Endothelial cell of umbilical vein (primary cell): ENCODE data around the gene CBX2. TPM values are rescaled to one million over a fixed set of nuclear protein-coding genes. Genes with fewer than 3 reads are reported as not detected.
A peak's percentile ranks its signal among the peaks of the same experiment; 100 is the strongest.

Experiments
- BruUV-seq: library from RNA; stranded (reverse); fragments of 400-500 nt; replicated peaks from 2 replicates; lab custom pipeline; 2021; lab: Mats Ljungman, UMichigan
- CTCF ChIA-PET: fragments of 300-600, 350-600 bp; sonication (Branson Sonifier 250); formaldehyde crosslinking; loops from one replicate; lab custom pipeline; 2021; ENCODE audit warnings: antibody characterized with exemption, inconsistent platforms; lab: Charles Lee
- POLR2A ChIA-PET: fragments of 300-600, 350-600 bp; sonication (Branson Sonifier 250); formaldehyde crosslinking; loops from one replicate; lab custom pipeline; 2021; ENCODE audit warnings: antibody characterized with exemption, inconsistent platforms; lab: Charles Lee
- DNase-seq: peaks from one replicate; pipeline ENCODE4 v3.0.0-alpha.2; 2011; ENCODE audit warnings: low read depth, low spot score
- FAIRE-seq: peaks from 2 replicates; lab custom pipeline; 2011; peaks lifted over from hg19 to GRCh38; lab: Jason Lieb, UNC
- H2AFZ ChIP-seq: 2 replicates; pipeline ENCODE4 v1.6.0; 2012; ENCODE audit warnings: low read depth, low read length, control low read depth, inconsistent platforms
- H3K27ac ChIP-seq: 2 replicates; pipeline ENCODE4 v1.5.1; 2011; ENCODE audit warnings: low read depth, mild to moderate bottlenecking, control low read depth, low read length, moderate library complexity; ENCODE audit not compliant: insufficient read depth
- H3K27me3 ChIP-seq, 2 experiments: 2 replicates each; pipeline versions ENCODE4 v1.6.0 to v1.6.1; 2011; ENCODE audit warnings: low read length in 2 of 2, mixed read lengths in 1 of 2; ENCODE audit not compliant: control insufficient read depth in 2 of 2, insufficient read depth in 2 of 2
- H3K36me3 ChIP-seq, 2 experiments: 2 replicates in 1 of 2; 3 replicates in 1 of 2; pipeline ENCODE4 v1.5.1; 2011; ENCODE audit warnings: low read length in 2 of 2, mild to moderate bottlenecking in 1 of 2, moderate library complexity in 1 of 2; ENCODE audit not compliant: control insufficient read depth in 2 of 2, insufficient read depth in 2 of 2; ENCODE audit errors: extremely low read depth in 1 of 2
- H3K4me1 ChIP-seq: 3 replicates; pipeline ENCODE4 v1.5.1; 2011; ENCODE audit warnings: mild to moderate bottlenecking, low read length; ENCODE audit not compliant: control insufficient read depth, insufficient read depth; ENCODE audit errors: extremely low read depth
- H3K4me2 ChIP-seq: 2 replicates; pipeline ENCODE4 v1.6.1; 2011; ENCODE audit warnings: low read length, control low read depth, mixed read lengths; ENCODE audit not compliant: insufficient read depth
- H3K4me3 ChIP-seq, 3 experiments: fragments of 200-600 bp in 1 of 3; sonication (generic), shearing (Covaris generic) in 1 of 3; replicated peaks in 1 of 3; 2 replicates each; pipeline ENCODE4 v1.5.1; 2011 to 2016; ENCODE audit warnings: control low read depth in 3 of 3, low read length in 3 of 3, mild to moderate bottlenecking in 2 of 3, inconsistent platforms in 1 of 3, low read depth in 1 of 3, moderate library complexity in 1 of 3; ENCODE audit not compliant: insufficient read depth in 1 of 3
- H3K79me2 ChIP-seq: 2 replicates; pipeline ENCODE4 v1.6.0; 2012; ENCODE audit warnings: low read length, inconsistent platforms; ENCODE audit not compliant: control insufficient read depth, insufficient read depth
- H3K9ac ChIP-seq: replicated peaks from 2 replicates; pipeline ENCODE3; 2011; ENCODE audit warnings: low read length, control low read depth; ENCODE audit not compliant: insufficient read depth; ENCODE audit errors: extremely low read depth
- H3K9me1 ChIP-seq: replicated peaks from 3 replicates; pipeline ENCODE4 v1.6.0; 2011; ENCODE audit warnings: mild to moderate bottlenecking, low read length; ENCODE audit not compliant: control insufficient read depth, insufficient read depth; ENCODE audit errors: extremely low read depth
- H3K9me3 ChIP-seq: replicated peaks from 2 replicates; pipeline ENCODE4 v1.5.1; 2012; ENCODE audit warnings: low read length, inconsistent platforms; ENCODE audit not compliant: control insufficient read depth, insufficient read depth
- H4K20me1 ChIP-seq: replicated peaks from 2 replicates; pipeline ENCODE3; 2011; ENCODE audit warnings: mild to moderate bottlenecking, low read length; ENCODE audit not compliant: control insufficient read depth, insufficient read depth; ENCODE audit errors: extremely low read depth
- EZH2 ChIP-seq: IDR thresholded peaks from 2 replicates; pipeline ENCODE4 v1.6.1; 2012; ENCODE audit warnings: borderline replicate concordance, low read depth, mild to moderate bottlenecking, moderate library complexity, low read length, inconsistent platforms; ENCODE audit not compliant: severe bottlenecking
- FOS ChIP-seq: IDR thresholded peaks from 2 replicates; pipeline ENCODE4 v1.6.1; 2011; ENCODE audit warnings: mild to moderate bottlenecking, low read length, moderate library complexity, borderline replicate concordance; ENCODE audit not compliant: insufficient read depth
- MYC ChIP-seq: IDR thresholded peaks from one replicate; pipeline ENCODE4 v1.6.1; 2011; ENCODE audit warnings: mild to moderate bottlenecking, low read depth, low read length
- POLR2A ChIP-seq: IDR thresholded peaks from 2 replicates; pipeline ENCODE4 v1.6.1; 2012; ENCODE audit warnings: low read depth, mild to moderate bottlenecking, control low read depth, low read length
- dilution Hi-C: fragments of 300-500 bp; cut with MboI; formaldehyde crosslinking; loops from one replicate; pipeline ENCODE4 v1.15.0; 2019; ENCODE audit warnings: low sequenced_read_pairs; ENCODE audit not compliant: extremely low pct_ligation_motif_present
- intact Hi-C: fragments of 100-400 bp; cut with micrococcal nuclease; formaldehyde crosslinking; loops from one replicate; pipeline ENCODE4 v1.10.0; 2022
- polyA plus RNA-seq, 4 experiments: library from polyadenylated mRNA; depleted of rRNA in 3 of 4; stranded (reverse) in 3 of 4; unstranded in 1 of 4; fragments of >200 nt; gene quantifications; 2 replicates each; pipeline versions ENCODE4 v1.2.1 to v1.2.3, GENCODE V29; 2011 to 2012; ENCODE audit warnings: missing spikeins in 1 of 4
- total RNA-seq: library from RNA; stranded (reverse); gene quantifications from 2 replicates; pipeline ENCODE4 v1.2.3, GENCODE V29; 2021
- TF ChIP-seq, protein P1 (sequence below): IDR thresholded peaks from 2 replicates; pipeline ENCODE4 v1.6.1; 2011; ENCODE audit not compliant: insufficient read depth, insufficient read length
- TF ChIP-seq, protein P2 (sequence below), 2 donors: IDR thresholded peaks; 1 replicate in 1 of 2; 2 replicates in 1 of 2; pipeline ENCODE4 v1.5.1; 2011; ENCODE audit warnings: low read length in 2 of 2, mild to moderate bottlenecking in 2 of 2, moderate library complexity in 2 of 2, control low read depth in 1 of 2, inconsistent platforms in 1 of 2, low read depth in 1 of 2; ENCODE audit not compliant: insufficient read depth in 1 of 2; ENCODE audit errors: extremely low read depth in 1 of 2

CBX2 gene
- total and polyA plus RNA-seq, 2 donors (not counting 3 experiments of a cell fraction or from before 2014, with no cell fraction given): 10.5 to 20.0 TPM

DNA sequence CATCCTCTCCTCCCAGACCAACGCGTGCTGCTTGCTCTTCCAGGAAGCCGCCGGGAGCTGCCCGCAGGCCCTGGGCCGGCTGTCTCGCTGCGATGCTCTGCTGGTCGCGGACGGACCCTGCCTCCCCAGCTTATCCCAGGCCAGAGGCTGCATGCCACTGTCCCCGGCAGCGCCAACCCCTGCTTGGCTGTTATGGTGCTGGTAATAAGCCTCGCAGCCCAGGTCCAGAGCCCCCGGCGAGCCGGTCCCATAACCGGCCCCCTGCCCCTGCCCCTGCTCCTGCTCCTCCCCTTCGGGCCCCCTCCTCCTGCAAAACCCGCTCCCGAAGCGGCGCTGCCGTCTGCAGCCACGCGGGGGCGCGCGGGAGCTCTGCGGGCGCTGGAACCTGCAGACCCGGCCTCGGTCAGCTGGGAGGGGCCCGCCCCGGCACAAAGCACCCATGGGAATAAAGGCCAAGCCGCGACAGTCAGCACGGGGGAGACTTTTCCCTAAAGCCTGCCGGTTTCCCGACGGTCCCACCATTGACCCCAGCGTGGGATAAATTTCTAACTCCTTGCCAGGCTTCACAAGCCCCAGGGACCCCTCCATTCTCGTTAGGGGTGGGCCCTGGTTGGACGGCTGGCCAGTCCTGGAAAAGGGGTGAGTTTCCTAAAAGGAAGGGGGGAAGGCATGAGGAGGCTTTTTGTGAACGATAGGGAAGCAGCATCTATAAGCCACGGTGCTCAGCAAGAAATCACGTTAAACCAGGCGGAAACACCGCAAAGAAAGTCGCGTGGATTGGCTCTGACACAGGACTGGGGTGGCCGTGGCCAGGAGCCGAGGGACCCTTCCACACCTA is 36.0 kb upstream of the CBX2 start:
- no peaks in the 10 kb centered on the region for H3K4me1 ChIP-seq
- no peaks in the 10 kb centered on the region for H3K9me1 ChIP-seq
- FAIRE-seq (peak; percentile 62), DNase-seq (peak; percentile 62)
- H4K20me1 ChIP-seq: no peaks in the 10 kb centered on the region
- no TSS peak for BruUV-seq
- H3K4me2 ChIP-seq: no peak overlapping the region
- H3K27me3 ChIP-seq: peaks cover 14 to 29% of the 10 kb centered on the region in 2 experiments
- H2AFZ ChIP-seq: peak overlapping the region; percentile 34
- H3K79me2 ChIP-seq: no peaks in the 10 kb centered on the region
- H3K36me3 ChIP-seq: no peaks in the 10 kb centered on the region
- POLR2A ChIA-PET: no interaction called here
- dilution Hi-C loops (no loop called here), intact Hi-C loops (loop anchor here (1.0 to 10.0 kb wide), 3 partner anchors 93 to 249 kb away; no protein-coding TSS in a partner anchor)
- no peak overlapping the region for H3K27ac ChIP-seq
- CTCF ChIA-PET: interaction anchor here (0.6 to 3.2 kb wide), 33 partner anchors 9 to 1576 kb away, joined by 3 to 21 read pairs (median 5); partner anchors contain the start of genes CBX2, CBX4, CBX8 and GAA
- no peak overlapping the region for H3K4me3 ChIP-seq
- no peaks in the 10 kb centered on the region for H3K9me3 ChIP-seq
- no peak for TF ChIP-seq MYC
- no peak for TF ChIP-seq FOS
- TF ChIP-seq, protein P1, sequence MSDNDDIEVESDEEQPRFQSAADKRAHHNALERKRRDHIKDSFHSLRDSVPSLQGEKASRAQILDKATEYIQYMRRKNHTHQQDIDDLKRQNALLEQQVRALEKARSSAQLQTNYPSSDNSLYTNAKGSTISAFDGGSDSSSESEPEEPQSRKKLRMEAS: no peak
- TF ChIP-seq EZH2: peak; percentile 37
- TF ChIP-seq POLR2A: no peak
- TF ChIP-seq, protein P2, sequence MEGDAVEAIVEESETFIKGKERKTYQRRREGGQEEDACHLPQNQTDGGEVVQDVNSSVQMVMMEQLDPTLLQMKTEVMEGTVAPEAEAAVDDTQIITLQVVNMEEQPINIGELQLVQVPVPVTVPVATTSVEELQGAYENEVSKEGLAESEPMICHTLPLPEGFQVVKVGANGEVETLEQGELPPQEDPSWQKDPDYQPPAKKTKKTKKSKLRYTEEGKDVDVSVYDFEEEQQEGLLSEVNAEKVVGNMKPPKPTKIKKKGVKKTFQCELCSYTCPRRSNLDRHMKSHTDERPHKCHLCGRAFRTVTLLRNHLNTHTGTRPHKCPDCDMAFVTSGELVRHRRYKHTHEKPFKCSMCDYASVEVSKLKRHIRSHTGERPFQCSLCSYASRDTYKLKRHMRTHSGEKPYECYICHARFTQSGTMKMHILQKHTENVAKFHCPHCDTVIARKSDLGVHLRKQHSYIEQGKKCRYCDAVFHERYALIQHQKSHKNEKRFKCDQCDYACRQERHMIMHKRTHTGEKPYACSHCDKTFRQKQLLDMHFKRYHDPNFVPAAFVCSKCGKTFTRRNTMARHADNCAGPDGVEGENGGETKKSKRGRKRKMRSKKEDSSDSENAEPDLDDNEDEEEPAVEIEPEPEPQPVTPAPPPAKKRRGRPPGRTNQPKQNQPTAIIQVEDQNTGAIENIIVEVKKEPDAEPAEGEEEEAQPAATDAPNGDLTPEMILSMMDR (IDR thresholded peaks at IDR 0.05; ENCODE audit: extremely low read depth in 1 of 2, insufficient read depth in 1 of 2, low read depth in 1 of 2, low read length in 2 of 2): peak; percentile 88 to 93
- no peak overlapping the region for H3K9ac ChIP-seq
